GM18508 (cell line): ENCODE results near the gene USP17L22.
"Not testable (repeated sequence)": the region's sequence is repeated elsewhere in the genome, so short reads cannot be mapped to it uniquely, and the experiment has no call there.

Source experiments
- ATAC-seq: cut with Tn5 transposase; IDR thresholded peaks from one replicate; pipeline ENCODE4 v1.9.1; 2021; ENCODE audit warnings: moderate number of reproducible peaks; ENCODE audit not compliant: insufficient read depth, unreplicated experiment

The USP17L22 gene, protein sequence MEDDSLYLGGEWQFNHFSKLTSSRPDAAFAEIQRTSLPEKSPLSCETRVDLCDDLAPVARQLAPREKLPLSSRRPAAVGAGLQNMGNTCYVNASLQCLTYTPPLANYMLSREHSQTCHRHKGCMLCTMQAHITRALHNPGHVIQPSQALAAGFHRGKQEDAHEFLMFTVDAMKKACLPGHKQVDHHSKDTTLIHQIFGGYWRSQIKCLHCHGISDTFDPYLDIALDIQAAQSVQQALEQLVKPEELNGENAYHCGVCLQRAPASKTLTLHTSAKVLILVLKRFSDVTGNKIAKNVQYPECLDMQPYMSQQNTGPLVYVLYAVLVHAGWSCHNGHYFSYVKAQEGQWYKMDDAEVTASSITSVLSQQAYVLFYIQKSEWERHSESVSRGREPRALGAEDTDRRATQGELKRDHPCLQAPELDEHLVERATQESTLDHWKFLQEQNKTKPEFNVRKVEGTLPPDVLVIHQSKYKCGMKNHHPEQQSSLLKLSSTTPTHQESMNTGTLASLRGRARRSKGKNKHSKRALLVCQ

DNA sequence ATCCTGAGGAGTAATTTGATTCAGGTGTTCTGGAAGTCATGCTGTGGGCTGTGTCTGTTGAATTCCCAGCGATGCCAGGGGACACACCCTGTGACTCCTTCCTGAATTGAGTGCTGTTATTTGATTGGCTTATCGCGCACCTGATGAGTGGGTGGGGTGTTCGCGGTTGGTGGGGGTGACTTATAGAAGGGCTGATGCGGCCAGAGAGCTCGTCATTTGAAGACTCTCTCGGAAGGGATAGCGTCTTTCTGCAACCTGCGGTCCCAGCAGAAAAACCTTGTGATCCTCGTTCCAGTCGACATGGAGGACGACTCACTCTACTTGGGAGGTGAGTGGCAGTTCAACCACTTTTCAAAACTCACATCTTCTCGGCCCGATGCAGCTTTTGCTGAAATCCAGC is at the start of gene USP17L22:
USP17L22 (plus strand) TSS at position 301 of the 400 bp plus-strand sequence; CDS start at position 301, 0 bp downstream.
- ATAC-seq = not testable (repeated sequence)

DNA sequence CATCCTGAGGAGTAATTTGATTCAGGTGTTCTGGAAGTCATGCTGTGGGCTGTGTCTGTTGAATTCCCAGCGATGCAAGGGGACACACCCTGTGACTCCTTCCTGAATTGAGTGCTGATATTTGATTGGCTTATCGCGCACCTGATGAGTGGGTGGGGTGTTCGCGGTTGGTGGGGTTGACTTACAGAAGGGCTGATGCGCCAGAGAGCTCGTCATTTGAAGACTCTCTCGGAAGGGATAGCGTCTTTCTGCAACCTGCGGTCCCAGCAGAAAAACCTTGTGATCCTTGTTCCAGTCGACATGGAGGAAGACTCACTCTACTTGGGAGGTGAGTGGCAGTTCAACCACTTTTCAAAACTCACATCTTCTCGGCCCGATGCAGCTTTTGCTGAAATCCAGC is 47.6 kb upstream of the USP17L22 start, which contains the start of gene USP17L12:
USP17L12 (plus strand) TSS at position 301 of the 400 bp plus-strand sequence; CDS start at position 301, 0 bp downstream.
- ATAC-seq = not testable (repeated sequence)

DNA sequence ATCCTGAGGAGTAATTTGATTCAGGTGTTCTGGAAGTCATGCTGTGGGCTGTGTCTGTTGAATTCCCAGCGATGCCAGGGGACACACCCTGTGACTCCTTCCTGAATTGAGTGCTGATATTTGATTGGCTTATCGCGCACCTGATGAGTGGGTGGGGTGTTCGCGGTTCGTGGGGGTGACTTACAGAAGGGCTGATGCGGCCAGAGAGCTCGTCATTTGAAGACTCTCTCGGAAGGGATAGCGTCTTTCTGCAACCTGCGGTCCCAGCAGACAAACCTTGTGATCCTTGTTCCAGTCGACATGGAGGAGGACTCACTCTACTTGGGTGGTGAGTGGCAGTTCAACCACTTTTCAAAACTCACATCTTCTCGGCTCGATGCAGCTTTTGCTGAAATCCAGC is 42.8 kb upstream of the USP17L22 start, which contains the start of gene USP17L13:
USP17L13 (plus strand) TSS at position 301 of the 400 bp plus-strand sequence; CDS start at position 301, 0 bp downstream.
- ATAC-seq = not testable (repeated sequence)

DNA sequence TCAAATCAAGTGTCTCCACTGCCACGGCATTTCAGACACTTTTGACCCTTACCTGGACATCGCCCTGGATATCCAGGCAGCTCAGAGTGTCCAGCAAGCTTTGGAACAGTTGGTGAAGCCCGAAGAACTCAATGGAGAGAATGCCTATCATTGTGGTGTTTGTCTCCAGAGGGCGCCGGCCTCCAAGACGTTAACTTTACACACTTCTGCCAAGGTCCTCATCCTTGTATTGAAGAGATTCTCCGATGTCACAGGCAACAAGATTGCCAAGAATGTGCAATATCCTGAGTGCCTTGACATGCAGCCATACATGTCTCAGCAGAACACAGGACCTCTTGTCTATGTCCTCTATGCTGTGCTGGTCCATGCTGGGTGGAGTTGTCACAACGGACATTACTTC is 37.2 kb upstream of the USP17L22 start:
- ATAC-seq = not testable (repeated sequence)

DNA sequence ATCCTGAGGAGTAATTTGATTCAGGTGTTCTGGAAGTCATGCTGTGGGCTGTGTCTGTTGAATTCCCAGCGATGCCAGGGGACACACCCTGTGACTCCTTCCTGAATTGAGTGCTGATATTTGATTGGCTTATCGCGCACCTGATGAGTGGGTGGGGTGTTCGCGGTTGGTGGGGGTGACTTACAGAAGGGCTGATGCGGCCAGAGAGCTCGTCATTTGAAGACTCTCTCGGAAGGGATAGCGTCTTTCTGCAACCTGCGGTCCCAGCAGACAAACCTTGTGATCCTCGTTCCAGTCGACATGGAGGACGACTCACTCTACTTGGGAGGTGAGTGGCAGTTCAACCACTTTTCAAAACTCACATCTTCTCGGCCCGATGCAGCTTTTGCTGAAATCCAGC is 33.3 kb upstream of the USP17L22 start, which contains the start of gene USP17L15:
USP17L15 (plus strand) TSS at position 301 of the 400 bp plus-strand sequence; CDS start at position 301, 0 bp downstream.
- ATAC-seq = not testable (repeated sequence)

DNA sequence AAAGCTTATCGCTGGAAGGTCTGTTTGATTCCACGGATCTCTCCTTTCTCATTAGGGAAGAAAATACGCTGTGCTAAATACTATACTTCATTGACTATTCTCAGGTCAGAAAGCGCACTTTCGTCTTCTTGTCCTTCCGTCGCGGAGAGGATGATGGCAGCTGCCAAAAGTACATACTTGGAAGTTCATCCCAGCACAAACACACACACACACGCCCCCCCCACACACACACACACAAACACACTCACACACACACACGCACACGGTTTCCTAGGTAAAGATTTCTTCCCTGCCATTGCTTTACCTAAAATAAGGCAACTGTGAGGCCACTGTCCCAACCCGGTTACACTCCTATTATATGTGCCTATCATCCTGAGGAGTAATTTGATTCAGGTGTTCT is 29.0 kb upstream of the USP17L22 start:
- not testable (repeated sequence) for ATAC-seq

DNA sequence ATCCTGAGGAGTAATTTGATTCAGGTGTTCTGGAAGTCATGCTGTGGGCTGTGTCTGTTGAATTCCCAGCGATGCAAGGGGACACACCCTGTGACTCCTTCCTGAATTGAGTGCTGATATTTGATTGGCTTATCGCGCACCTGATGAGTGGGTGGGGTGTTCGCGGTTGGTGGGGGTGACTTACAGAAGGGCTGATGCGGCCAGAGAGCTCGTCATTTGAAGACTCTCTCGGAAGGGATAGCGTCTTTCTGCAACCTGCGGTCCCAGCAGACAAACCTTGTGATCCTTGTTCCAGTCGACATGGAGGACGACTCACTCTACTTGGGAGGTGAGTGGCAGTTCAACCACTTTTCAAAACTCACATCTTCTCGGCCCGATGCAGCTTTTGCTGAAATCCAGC is 23.8 kb upstream of the USP17L22 start, which contains the start of gene USP17L17:
USP17L17 (plus strand) TSS at position 301 of the 400 bp plus-strand sequence; CDS start at position 301, 0 bp downstream.
- not testable (repeated sequence) for ATAC-seq

DNA sequence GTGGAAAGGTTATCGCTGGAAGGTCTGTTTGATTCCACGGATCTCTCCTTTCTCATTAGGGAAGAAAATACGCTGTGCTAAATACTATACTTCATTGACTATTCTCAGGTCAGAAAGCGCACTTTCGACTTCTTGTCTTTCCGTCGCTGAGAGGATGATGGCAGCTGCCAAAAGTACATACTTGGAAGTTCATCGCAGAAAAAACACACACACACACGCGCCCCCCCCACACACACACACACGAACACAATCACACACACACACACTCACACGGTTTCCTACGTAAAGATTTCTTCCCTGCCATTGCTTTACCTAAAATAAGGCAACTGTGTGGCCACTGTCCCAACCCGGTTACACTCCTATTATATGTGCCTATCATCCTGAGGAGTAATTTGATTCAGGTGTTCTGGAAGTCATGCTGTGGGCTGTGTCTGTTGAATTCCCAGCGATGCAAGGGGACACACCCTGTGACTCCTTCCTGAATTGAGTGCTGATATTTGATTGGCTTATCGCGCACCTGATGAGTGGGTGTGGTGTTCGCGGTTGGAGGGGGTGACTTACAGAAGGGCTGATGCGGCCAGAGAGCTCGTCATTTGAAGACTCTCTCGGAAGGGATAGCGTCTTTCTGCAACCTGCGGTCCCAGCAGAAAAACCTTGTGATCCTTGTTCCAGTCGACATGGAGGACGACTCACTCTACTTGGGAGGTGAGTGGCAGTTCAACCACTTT is 19.3 kb upstream of the USP17L22 start, which contains the start of gene USP17L18:
USP17L18 (plus strand) TSS at position 678 of the 728 bp plus-strand sequence; CDS start at position 678, 0 bp downstream.
- ATAC-seq = not testable (repeated sequence)

DNA sequence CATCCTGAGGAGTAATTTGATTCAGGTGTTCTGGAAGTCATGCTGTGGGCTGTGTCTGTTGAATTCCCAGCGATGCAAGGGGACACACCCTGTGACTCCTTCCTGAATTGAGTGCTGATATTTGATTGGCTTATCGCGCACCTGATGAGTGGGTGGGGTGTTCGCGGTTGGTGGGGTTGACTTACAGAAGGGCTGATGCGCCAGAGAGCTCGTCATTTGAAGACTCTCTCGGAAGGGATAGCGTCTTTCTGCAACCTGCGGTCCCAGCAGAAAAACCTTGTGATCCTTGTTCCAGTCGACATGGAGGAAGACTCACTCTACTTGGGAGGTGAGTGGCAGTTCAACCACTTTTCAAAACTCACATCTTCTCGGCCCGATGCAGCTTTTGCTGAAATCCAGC is 14.3 kb upstream of the USP17L22 start, which contains the start of gene USP17L19:
USP17L19 (plus strand) TSS at position 301 of the 400 bp plus-strand sequence; CDS start at position 301, 0 bp downstream.
- ATAC-seq = not testable (repeated sequence)

DNA sequence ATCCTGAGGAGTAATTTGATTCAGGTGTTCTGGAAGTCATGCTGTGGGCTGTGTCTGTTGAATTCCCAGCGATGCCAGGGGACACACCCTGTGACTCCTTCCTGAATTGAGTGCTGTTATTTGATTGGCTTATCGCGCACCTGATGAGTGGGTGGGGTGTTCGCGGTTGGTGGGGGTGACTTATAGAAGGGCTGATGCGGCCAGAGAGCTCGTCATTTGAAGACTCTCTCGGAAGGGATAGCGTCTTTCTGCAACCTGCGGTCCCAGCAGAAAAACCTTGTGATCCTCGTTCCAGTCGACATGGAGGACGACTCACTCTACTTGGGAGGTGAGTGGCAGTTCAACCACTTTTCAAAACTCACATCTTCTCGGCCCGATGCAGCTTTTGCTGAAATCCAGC is 9.6 kb upstream of the USP17L22 start, which contains the start of gene USP17L20:
USP17L20 (plus strand) TSS at position 301 of the 400 bp plus-strand sequence; CDS start at position 301, 0 bp downstream.
- ATAC-seq = not testable (repeated sequence)

DNA sequence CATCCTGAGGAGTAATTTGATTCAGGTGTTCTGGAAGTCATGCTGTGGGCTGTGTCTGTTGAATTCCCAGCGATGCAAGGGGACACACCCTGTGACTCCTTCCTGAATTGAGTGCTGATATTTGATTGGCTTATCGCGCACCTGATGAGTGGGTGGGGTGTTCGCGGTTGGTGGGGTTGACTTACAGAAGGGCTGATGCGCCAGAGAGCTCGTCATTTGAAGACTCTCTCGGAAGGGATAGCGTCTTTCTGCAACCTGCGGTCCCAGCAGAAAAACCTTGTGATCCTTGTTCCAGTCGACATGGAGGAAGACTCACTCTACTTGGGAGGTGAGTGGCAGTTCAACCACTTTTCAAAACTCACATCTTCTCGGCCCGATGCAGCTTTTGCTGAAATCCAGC is 4.8 kb upstream of the USP17L22 start, which contains the start of gene USP17L21:
USP17L21 (plus strand) TSS at position 301 of the 400 bp plus-strand sequence; CDS start at position 301, 0 bp downstream.
- ATAC-seq = not testable (repeated sequence)

DNA sequence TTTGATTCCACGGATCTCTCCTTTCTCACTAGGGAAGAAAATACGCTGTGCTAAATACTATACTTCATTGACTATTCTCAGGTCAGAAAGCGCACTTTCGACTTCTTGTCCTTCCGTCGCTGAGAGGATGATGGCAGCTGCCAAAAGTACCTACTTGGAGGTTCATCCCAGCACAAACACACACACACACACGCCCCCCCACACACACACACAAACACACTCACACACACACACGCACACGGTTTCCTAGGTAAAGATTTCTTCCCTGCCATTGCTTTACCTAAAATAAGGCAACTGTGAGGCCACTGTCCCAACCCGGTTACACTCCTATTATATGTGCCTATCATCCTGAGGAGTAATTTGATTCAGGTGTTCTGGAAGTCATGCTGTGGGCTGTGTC is 4.3 kb downstream of the USP17L22 start:
- ATAC-seq = not testable (repeated sequence)
